ENCODE data around the gene PSMB3.

DNA sequence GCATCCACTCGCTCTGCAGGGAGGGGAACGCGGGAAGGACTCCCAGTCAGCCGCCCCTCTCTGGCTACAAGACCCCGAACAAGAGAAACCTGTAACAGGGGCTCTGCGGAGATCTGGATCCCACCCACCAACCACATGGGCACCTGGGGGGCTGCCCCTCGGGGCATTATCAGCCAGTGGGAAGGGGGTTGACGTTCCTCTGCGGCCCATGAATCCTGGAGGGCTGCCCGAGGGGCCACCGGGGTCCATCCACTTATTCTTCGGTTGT is 2.6 kb upstream of the PSMB3 start:
- TF ChIP-seq, protein P1, sequence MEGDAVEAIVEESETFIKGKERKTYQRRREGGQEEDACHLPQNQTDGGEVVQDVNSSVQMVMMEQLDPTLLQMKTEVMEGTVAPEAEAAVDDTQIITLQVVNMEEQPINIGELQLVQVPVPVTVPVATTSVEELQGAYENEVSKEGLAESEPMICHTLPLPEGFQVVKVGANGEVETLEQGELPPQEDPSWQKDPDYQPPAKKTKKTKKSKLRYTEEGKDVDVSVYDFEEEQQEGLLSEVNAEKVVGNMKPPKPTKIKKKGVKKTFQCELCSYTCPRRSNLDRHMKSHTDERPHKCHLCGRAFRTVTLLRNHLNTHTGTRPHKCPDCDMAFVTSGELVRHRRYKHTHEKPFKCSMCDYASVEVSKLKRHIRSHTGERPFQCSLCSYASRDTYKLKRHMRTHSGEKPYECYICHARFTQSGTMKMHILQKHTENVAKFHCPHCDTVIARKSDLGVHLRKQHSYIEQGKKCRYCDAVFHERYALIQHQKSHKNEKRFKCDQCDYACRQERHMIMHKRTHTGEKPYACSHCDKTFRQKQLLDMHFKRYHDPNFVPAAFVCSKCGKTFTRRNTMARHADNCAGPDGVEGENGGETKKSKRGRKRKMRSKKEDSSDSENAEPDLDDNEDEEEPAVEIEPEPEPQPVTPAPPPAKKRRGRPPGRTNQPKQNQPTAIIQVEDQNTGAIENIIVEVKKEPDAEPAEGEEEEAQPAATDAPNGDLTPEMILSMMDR (conservative IDR thresholded peaks at IDR 0.05; ENCODE audit: low read length) = no peak
- no peak for TF ChIP-seq EZH2phosphoT487 (IDR thresholded peaks at IDR 0.05; ENCODE audit: borderline replicate concordance, low read depth, low read length)
